HCT116 (cell line): ENCODE results near the gene COL9A3. TPM values are rescaled to one million over a fixed set of nuclear protein-coding genes. Genes with fewer than 3 reads are reported as not detected.
A peak's percentile ranks its signal among the peaks of the same experiment; 100 is the strongest.

Experiments used
- ATAC-seq: fragments of 200-7000 bp; cut with Tn5 transposase; 2 replicates; pipeline ENCODE4 v1.9.1; 2020; ENCODE audit warnings: mild to moderate bottlenecking, moderate library complexity
- BruUV-seq: library from RNA; stranded (reverse); fragments of 400-500 nt; replicated peaks from 2 replicates; lab custom pipeline; 2021; lab: Mats Ljungman, UMichigan
- CTCF ChIA-PET: fragments of 300-600 bp; sonication (Branson Sonifier 250); formaldehyde crosslinking; loops from one replicate; lab custom pipeline; 2021; ENCODE audit warnings: antibody characterized with exemption; lab: Charles Lee
- POLR2A ChIA-PET: fragments of 300-600, 350-600 bp; sonication (Branson Sonifier 250); formaldehyde crosslinking; loops from one replicate; lab custom pipeline; 2021; ENCODE audit warnings: antibody characterized with exemption; lab: Charles Lee
- RAD21 ChIA-PET, 2 experiments: fragments of 300-600 bp; sonication (Branson Sonifier 250); formaldehyde crosslinking; loops; one replicate each; lab custom pipeline; 2023; ENCODE audit warnings: low total read pairs in 2 of 2; ENCODE audit not compliant: uncharacterized antibody in 2 of 2, unreplicated experiment in 2 of 2, low non-redundant PET in 1 of 2; lab: Charles Lee
- DNase-seq: peaks from one replicate; pipeline ENCODE4 v3.0.0-alpha.2; 2010; ENCODE audit warnings: low read depth, low spot score
- H2AFZ ChIP-seq: fragments of 200-600 bp; shearing (Covaris generic), sonication (generic); 2 replicates; pipeline ENCODE4 v1.6.1; 2017; ENCODE audit warnings: low read depth, mixed run types, mixed read lengths, antibody characterized with exemption, low read length; ENCODE audit not compliant: poor library complexity, severe bottlenecking
- H3K27ac ChIP-seq: 2 replicates; pipeline ENCODE4 v1.5.1; 2012; ENCODE audit warnings: low read depth, low read length
- H3K27me3 ChIP-seq: fragments of 200-600 bp; sonication (generic); 2 replicates; pipeline ENCODE4 v1.6.1; 2016; ENCODE audit warnings: mixed run types, low read length, mixed read lengths; ENCODE audit not compliant: insufficient read depth
- H3K36me3 ChIP-seq, 2 experiments: fragments of 200-500 bp in 1 of 2; fragments of 200-600 bp in 1 of 2; sonication (Bioruptor generic) in 1 of 2; sonication (generic) in 1 of 2; 2 replicates each; pipeline versions ENCODE4 v1.5.1 to v1.6.1; 2014 to 2016; ENCODE audit warnings: low read length in 2 of 2, inconsistent platforms in 1 of 2, mixed read lengths in 1 of 2, mixed run types in 1 of 2; ENCODE audit not compliant: insufficient read depth in 2 of 2, control insufficient read depth in 1 of 2
- H3K4me1 ChIP-seq, 2 experiments: fragments of 200-600 bp in 1 of 2; sonication (generic) in 1 of 2; 2 replicates each; pipeline versions ENCODE4 v1.5.1 to v1.6.1; 2012 to 2017; ENCODE audit warnings: low read length in 2 of 2, inconsistent platforms in 1 of 2, mild to moderate bottlenecking in 1 of 2, mixed read lengths in 1 of 2, mixed run types in 1 of 2, moderate library complexity in 1 of 2; ENCODE audit not compliant: insufficient read depth in 2 of 2, control insufficient read depth in 1 of 2
- H3K4me2 ChIP-seq: fragments of 200-600 bp; sonication (generic); 2 replicates; pipeline ENCODE4 v1.6.1; 2017; ENCODE audit warnings: mixed run types, low read length, mixed read lengths
- H3K4me3 ChIP-seq, 2 experiments: fragments of 200-600 bp in 1 of 2; sonication (generic) in 1 of 2; replicated peaks in 1 of 2; 2 replicates each; pipeline ENCODE4 v1.5.1; 2011 to 2016; ENCODE audit warnings: low read length in 2 of 2, control low read depth in 1 of 2, low read depth in 1 of 2, mild to moderate bottlenecking in 1 of 2, mixed read lengths in 1 of 2, mixed run types in 1 of 2
- H3K79me2 ChIP-seq: fragments of 200-600 bp; sonication (generic); 2 replicates; pipeline ENCODE4 v1.6.1; 2017; ENCODE audit warnings: mild to moderate bottlenecking, mixed run types, low read length, moderate library complexity, mixed read lengths; ENCODE audit not compliant: insufficient read depth
- H3K9ac ChIP-seq: fragments of 200-600 bp; sonication (generic); 2 replicates; pipeline ENCODE4 v1.6.1; 2016; ENCODE audit warnings: low read length, mixed read lengths
- H3K9me2 ChIP-seq: fragments of 200-600 bp; sonication (generic), shearing (Covaris generic); 2 replicates; pipeline ENCODE4 v1.6.1; 2017; ENCODE audit warnings: mixed run types, mild to moderate bottlenecking, moderate library complexity; ENCODE audit not compliant: insufficient read depth
- H3K9me3 ChIP-seq, 2 experiments: fragments of 200-500 bp in 1 of 2; fragments of 200-600 bp in 1 of 2; sonication (Bioruptor generic) in 1 of 2; sonication (generic) in 1 of 2; 2 replicates each; pipeline ENCODE4 v1.6.1; 2014 to 2017; ENCODE audit warnings: low read length in 2 of 2, mixed read lengths in 2 of 2, inconsistent platforms in 1 of 2, low read depth in 1 of 2, mild to moderate bottlenecking in 1 of 2, mixed run types in 1 of 2, moderate library complexity in 1 of 2; ENCODE audit not compliant: control insufficient read depth in 1 of 2, insufficient read depth in 1 of 2
- H4K20me1 ChIP-seq: fragments of 200-600 bp; sonication (generic), shearing (Covaris generic); 2 replicates; pipeline ENCODE4 v1.6.1; 2017; ENCODE audit warnings: mixed run types, mild to moderate bottlenecking, moderate library complexity; ENCODE audit not compliant: insufficient read depth
- CBX3 ChIP-seq: IDR thresholded peaks from 2 replicates; pipeline ENCODE4 v1.6.1; 2012; ENCODE audit warnings: low read depth
- EZH2phosphoT487 ChIP-seq: fragments of 200-600 bp; IDR thresholded peaks from 2 replicates; pipeline ENCODE4 v1.6.1; 2018; ENCODE audit warnings: antibody characterized with exemption, borderline replicate concordance
- JUND ChIP-seq: IDR thresholded peaks from 2 replicates; pipeline ENCODE4 v1.6.1; 2012
- POLR2A ChIP-seq: IDR thresholded peaks from 2 replicates; pipeline ENCODE4 v1.7.0; 2011; ENCODE audit warnings: borderline replicate concordance; ENCODE audit not compliant: insufficient read depth, insufficient read length; ENCODE audit errors: extremely low read depth
- POLR2AphosphoS5 ChIP-seq: IDR thresholded peaks from 2 replicates; pipeline ENCODE4 v1.6.1; 2011; ENCODE audit warnings: mild to moderate bottlenecking, low read depth, low read length, moderate library complexity
- TCF7L2 ChIP-seq: IDR thresholded peaks from 2 replicates; pipeline ENCODE4 v1.7.0; 2011; ENCODE audit warnings: borderline replicate concordance, inconsistent platforms; ENCODE audit not compliant: insufficient read depth, insufficient read length; ENCODE audit errors: extremely low read depth
- YY1 ChIP-seq: IDR thresholded peaks from 2 replicates; pipeline ENCODE4 v1.6.1; 2011; ENCODE audit warnings: low read length, low read depth, moderate library complexity, mild to moderate bottlenecking; ENCODE audit not compliant: insufficient replicate concordance; ENCODE audit errors: extremely low read depth
- intact Hi-C: fragments of 100-400 bp; cut with micrococcal nuclease; formaldehyde crosslinking; loops from 2 replicates; pipeline ENCODE4 v1.10.0; 2022
- total RNA-seq: library from RNA; stranded (reverse); gene quantifications from one replicate; pipeline ENCODE4 v1.2.1, GENCODE V29; 2021; ENCODE audit not compliant: unreplicated experiment
- TF ChIP-seq, protein P1 (sequence below): IDR thresholded peaks from 2 replicates; pipeline ENCODE4 v1.6.1; 2012

The COL9A3 gene
- total RNA-seq, 1 experiment from 2014 or later = 29.7 TPM

DNA sequence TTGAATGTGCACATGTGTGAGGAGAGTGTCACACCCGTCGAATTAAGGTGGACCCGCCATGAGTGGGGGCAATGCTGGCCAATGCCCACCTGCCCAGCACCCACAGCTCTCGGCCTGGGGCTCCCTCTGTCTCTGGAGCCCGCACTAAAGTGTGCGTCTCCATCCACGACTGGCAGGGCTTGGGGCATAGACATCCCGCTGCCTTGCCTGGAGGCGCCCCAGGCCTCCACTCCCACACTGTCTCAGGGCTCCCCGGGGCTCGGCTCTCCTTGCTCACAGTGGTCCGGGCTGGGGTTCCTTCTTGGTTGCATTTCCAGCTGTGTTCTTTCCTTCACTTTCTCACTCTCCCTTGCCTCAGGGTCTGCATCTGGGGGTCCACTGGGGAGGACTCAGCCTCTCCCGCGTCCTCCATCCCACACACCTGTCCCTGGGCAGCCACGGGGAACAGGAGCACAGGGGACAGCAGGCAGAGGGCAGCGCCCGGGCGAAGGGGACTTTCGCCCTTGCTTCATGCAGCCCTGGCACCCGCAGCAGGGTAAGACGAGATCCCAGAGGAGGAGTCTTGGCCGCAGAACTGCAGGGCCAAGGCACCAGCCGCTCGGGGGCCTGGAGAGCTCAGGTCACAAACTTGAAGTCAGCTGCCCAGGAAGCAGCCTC lies 40.7 kb upstream of the COL9A3 start:
- H2AFZ ChIP-seq = no peak overlapping the region
- no peaks in the 10 kb centered on the region for H3K36me3 ChIP-seq
- ATAC-seq (peak; percentile 2; the same call in 1 of the 2 replicates), DNase-seq (no peak)
- intact Hi-C loops = no loop called here
- ChIA-PET POLR2A (no interaction called here), CTCF (no interaction called here), RAD21 (no interaction called here)
- H3K9ac ChIP-seq = peak overlapping the region; percentile 76
- BruUV-seq = TSS peak; percentile 86
- no peaks in the 10 kb centered on the region for H4K20me1 ChIP-seq
- H3K9me2 ChIP-seq = no peaks in the 10 kb centered on the region
- H3K79me2 ChIP-seq = peaks cover 6% of the 10 kb centered on the region; the same call in 1 of the 2 replicates
- no peaks in the 10 kb centered on the region for H3K9me3 ChIP-seq
- H3K4me1 ChIP-seq = peaks cover 13 to 44% of the 10 kb centered on the region in 2 experiments; a peak in 3 of 4 replicates
- H3K27me3 ChIP-seq = no peaks in the 10 kb centered on the region
- peak overlapping the region; percentile 100 for H3K4me2 ChIP-seq
- no peak for TF ChIP-seq POLR2AphosphoS5
- no peak for TF ChIP-seq TCF7L2
- no peak for TF ChIP-seq EZH2phosphoT487
- no peak for TF ChIP-seq JUND
- no peak for TF ChIP-seq YY1
- peak overlapping the region; percentile 53 to 84 for H3K4me3 ChIP-seq
- H3K27ac ChIP-seq = peak overlapping the region; percentile 84

DNA sequence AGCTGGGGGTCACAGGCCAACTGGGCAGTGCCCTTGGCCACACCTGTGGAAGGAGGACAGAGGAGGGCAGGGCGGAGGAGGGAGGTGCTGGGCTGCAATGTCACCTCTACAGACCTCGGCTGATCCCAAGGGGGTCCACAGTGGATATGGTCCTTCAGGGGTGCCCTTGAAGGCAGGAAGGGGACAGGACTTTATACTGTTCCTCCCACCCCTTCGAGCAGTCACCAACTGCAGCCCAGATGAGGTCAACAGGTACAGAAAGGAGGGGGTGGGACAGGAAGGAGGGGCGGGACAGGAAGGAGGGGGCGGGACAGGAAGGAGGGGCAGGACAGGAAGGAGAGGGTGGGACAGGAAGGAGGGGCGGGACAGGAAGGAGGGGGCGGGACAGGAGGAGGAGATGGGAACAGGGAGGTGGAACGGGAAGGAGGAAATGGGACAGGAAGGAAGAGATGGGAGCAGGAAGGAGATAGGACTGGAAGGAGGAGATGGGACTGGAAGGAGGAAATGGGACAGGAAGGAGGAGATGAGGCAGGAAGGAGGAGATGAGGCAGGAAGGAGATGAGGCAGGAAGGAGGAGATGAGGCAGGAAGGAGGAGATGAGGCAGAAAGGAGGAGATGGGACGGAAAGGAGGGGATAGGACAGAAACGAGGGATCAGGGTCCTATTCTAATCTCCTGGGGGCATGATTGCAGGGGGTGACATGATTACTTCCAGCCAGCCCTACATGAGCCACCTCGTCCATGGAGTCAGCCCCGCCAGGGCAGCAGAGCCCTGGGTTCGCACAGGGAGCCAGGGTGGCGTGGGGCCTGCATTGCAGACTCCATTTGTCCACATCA lies 39.9 kb upstream of the COL9A3 start:
- TSS peak; percentile 85 for BruUV-seq
- no peaks in the 10 kb centered on the region for H3K9me3 ChIP-seq
- H3K9ac ChIP-seq = peak overlapping the region; percentile 76
- RAD21 ChIA-PET = no interaction called here
- peak; percentile 83 for ATAC-seq
- peak overlapping the region; percentile 53 to 84 for H3K4me3 ChIP-seq
- POLR2A ChIA-PET = no interaction called here
- no peak overlapping the region for H2AFZ ChIP-seq
- peaks cover 6% of the 10 kb centered on the region; the same call in 1 of the 2 replicates for H3K79me2 ChIP-seq
- no peaks in the 10 kb centered on the region for H4K20me1 ChIP-seq
- H3K27ac ChIP-seq = peak overlapping the region; percentile 85
- H3K27me3 ChIP-seq = no peaks in the 10 kb centered on the region
- intact Hi-C loops = no loop called here
- no peaks in the 10 kb centered on the region for H3K36me3 ChIP-seq
- H3K4me1 ChIP-seq = peaks cover 17 to 50% of the 10 kb centered on the region in 2 experiments; a peak in 3 of 4 replicates
- TF ChIP-seq POLR2AphosphoS5 = peak; percentile 87
- peak; percentile 18 for TF ChIP-seq YY1
- peak; percentile 61 for TF ChIP-seq POLR2A
- TF ChIP-seq, protein P1, sequence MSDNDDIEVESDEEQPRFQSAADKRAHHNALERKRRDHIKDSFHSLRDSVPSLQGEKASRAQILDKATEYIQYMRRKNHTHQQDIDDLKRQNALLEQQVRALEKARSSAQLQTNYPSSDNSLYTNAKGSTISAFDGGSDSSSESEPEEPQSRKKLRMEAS = no peak; the same call in 1 of the 2 replicates
- no peak for TF ChIP-seq CBX3
- H3K9me2 ChIP-seq = no peaks in the 10 kb centered on the region
- peak; percentile 75 for DNase-seq
- CTCF ChIA-PET = no interaction called here
- peak overlapping the region; percentile 100 for H3K4me2 ChIP-seq
